HG02943 (cell line): ENCODE data around the gene TNS3.

Experiments
- ATAC-seq: cut with Tn5 transposase; IDR thresholded peaks from one replicate; pipeline ENCODE4 v1.9.1; 2021; ENCODE audit warnings: mild to moderate bottlenecking, low read depth, moderate library complexity; ENCODE audit not compliant: unreplicated experiment

The TNS3 gene

DNA sequence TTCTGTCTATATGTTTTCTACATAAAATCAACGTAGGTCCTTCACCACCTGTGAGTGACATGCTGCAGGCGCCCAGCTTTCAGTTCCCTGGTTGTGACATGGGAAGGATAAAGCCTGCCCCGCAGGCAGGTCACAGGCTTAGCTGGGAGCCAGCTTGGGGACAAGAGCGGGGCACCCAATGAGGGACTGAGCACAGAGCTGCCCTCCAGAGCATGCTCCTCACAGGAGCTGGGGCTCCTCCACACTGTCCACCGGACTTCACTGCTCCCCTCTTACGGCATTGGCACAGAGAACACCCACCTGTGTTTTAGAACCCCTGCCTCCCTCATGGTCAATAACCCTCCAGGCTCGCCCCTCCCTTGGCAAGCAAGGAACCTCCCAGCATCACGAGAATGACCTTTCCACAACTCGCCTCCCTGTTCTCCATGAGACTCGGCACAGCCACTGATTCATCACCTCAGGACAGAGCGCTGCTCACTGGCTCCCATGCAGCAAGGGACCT lies 187.1 kb downstream of the TNS3 start:
- ATAC-seq, result no peak

DNA sequence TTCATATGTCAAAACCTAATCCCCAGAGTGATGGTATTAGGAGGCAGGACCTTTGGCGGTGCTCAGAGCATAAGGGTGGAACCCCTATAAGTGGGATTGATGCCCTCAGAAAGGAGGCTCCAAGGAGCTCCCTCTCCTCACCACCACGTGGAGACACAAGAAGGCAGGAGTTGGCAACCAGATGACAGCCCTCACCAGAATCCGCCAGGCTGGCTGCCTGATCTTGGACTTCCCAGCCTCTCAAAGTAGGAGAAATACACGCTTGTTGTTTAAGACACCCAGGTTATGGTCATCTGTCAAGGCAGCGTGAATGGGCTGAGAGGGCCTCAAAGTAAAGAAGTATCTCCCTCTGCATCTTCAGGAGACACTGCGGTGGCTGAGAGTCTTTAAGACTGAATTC lies 187.7 kb downstream of the TNS3 start:
- ATAC-seq, result no peak

DNA sequence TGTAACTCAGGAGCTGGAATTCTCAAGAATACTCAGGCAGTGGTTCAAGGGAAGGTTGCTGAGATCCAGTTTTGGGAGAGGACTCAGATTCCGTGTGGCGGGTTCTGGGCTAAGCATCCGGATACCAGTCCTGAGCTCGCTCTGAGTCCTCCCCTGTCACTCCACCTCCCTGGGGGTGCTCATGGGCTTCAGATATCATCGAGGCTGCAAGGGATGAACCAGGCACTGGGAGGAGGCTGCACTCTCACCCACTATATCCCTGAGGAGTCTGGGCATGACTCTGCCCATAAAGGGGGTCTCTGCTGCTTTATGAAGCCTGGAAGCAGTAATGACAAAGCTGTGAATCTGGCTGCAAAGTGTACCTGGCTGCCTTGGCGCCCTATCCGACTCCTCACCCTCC lies 188.5 kb downstream of the TNS3 start:
- ATAC-seq, result no peak

DNA sequence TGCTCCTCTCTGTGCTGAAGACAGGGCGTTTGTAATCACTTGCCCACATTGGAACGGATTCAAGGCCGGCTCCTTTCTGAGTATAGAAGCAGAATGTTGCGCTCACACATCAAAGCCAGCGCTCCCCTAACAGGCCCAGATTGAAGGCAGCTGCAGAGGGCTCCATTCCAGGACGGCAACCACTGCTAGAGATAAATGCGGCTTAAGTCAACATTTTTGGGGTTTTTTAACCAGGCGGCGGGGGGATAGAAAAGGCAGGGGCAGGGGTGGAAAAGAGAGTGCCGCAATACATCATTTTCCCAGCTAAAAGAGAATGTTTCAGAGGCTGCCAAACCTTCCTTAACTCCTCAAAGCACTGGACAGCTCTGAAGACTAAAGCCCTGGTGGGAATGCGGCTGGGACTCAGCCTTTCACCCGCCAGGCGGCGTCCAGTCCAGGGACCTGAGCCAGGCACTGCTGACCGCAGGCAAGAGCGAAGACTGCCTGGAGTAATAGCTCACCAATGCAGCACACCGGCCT lies 189.6 kb downstream of the TNS3 start:
- ATAC-seq, result no peak

DNA sequence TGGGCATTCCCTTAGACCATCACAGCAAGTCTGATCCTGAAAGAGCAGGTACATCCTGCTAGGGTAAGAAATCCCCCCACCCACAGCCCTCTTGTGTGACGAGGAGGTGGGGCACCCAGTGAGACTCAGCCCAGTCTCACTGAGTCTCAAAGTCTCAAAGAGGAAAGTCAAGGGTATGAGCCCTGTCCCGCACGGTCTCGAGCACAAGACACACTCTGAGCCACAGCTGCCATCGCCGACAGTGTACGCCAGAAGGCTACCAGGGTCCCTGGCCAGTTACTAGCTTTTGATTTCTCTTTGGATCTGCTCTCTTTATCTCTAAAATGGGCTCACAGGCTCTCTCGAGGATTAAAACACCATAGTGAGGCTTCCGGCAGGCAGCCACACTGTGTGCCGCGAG lies 190.2 kb downstream of the TNS3 start:
- ATAC-seq, result no peak

DNA sequence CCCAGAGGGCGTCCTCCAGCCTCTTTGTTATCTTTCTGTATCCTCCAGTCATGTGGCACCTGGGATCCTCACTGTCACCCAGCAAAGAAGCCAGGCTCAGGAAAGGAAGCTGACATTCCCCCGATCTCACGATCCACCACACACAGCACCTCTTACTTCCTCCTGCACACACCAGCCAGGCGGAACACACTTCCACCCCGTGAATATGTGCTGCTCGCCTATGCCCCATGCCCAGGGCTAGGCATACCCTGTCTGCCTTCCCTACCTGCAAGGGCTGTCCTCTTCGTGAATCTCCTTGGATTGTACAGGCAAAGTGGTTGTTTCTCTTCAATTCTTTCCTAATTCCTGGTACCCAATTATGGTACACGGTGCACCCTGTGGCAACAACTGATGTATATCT lies 191.0 kb downstream of the TNS3 start:
- no peak for ATAC-seq

DNA sequence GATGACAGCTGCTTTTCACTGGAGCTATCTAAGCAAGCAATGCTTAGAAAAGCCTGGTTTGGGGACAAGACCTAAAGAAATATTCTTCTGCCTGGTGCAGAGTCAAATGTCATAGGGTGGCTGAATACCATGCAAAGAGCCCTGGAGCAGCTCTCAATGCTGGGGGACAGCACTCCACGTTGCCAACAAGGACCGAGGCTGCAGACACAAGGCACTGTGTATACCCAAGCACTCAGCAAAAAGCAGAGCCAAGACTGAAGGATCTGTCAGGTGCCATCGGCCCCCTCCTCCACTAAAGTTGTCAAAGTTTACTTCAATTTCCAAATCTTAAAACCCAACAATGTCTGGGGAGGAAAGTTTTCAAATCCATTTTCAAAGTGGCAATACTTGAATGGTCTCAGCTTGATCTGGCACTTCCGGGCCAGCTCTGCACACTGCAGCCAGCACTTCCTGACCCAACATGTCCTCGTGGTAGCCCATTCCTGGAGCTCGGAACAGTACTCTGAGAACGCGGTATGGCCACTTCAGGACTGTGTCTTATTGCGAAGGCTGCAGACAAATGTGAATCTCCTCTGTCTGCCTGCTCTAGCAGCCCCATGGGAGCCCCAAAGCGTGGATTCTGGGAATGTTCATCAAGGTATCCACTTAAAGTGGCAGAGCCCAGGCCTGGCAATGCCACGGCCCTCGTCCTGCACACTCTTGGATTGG lies 191.8 kb downstream of the TNS3 start:
- ATAC-seq, result no peak

DNA sequence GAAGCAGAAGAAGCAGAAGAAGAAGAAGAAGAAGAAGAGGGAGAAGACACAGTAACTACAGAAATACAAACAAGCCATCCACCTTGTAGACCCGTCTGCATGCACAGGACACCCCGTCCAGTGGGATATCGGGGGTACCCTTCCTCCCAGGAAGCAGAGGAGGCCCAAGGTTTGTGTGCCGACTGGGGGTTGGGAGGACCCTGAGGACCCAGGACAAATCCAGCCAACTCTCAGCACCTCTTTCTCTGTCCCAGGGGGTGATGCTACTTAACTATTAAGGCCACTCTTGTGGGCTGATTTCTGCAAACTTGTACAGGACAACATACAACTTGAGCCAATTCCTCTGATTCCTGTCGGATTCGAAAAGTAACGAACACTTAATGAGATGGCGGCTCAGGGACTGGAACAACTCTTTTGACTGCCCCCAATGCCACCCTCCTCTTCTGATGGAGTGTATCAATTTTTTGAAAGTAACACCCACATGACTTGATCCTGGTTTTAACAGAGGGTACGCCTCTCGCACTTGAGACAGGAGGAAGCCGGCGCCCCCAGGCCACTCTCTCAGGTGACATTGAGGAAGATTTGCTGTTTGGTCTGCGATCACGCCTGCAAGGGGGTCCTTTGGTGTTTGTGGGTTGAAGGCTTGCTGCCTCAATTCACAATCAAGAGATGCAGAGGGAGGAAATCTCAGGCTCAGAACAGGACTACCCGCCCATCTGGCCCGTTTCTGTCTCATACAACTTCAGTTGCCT lies 192.6 kb downstream of the TNS3 start:
- no peak for ATAC-seq

DNA sequence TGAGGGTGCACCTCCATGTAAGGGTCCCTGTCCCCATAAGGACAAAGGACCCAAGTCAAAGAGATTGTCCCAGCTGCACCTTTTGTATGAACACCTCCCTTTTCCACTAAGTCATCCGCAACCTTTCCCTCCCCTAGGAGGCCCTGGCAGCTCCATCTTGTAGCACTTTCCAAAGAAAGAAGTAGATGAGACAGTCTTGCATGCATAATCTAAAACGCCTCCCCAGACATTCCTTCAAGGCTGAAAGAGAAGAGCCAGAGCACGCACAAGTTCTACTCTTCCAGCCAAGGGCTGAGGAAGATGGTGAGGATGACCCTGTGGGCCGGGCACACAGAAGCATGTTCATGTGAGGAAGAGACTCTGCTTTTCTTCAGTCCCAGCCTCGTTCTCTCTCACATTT lies 194.4 kb downstream of the TNS3 start:
- ATAC-seq, result no peak

DNA sequence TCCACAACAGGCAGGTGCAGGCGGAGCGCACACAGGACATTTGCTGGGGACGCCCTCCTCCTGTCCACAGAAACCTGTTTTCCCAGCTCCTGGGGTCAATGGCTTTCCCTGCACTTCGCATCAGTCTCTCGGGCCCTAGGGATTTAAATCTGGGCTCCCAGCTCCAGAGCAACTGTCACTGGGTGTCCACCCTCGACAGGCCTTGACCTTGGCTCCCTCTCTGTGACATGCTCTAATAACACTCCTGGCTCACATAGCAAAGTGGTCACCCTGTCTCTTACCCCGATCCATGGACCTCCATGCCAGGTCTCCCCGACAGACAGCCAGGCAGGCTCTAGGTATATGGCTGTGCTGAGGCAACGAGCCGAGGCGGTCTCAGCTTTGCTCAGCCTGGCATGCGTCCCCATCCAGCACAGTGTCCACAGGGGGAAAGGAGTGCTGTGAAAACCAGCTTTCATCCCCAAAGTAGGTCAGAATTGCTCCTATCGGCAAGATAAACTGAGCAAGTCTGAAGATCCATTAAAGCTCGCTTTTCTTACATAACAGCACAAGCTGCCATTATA lies 195.6 kb downstream of the TNS3 start:
- ATAC-seq, result no peak

DNA sequence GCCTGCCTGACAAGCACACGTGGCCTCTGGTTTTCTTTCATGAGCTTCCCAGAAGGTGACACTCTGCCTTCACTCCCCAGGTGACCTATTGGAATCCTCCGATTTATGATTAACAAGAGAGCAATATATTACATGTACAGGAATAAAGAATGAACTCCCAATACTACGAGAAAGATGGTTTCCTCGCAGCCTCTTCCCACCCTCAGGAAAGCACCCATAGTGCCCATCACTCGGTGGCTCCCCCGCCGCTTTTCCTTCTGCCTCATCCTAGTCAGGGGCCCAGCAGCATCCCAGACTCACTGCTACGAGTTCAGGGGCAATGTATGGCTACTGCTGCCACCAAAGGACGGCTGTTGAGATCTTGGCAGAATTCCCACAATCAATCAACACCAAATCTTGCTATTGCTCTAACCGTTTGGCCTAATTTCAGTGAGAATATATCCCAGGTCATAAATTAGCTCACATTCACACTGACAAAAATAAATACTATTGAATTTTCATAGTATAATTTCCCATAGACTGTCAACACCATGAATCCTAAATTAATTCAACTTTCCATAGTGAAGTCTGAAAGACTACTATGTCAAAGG lies 196.3 kb downstream of the TNS3 start:
- ATAC-seq, result no peak

DNA sequence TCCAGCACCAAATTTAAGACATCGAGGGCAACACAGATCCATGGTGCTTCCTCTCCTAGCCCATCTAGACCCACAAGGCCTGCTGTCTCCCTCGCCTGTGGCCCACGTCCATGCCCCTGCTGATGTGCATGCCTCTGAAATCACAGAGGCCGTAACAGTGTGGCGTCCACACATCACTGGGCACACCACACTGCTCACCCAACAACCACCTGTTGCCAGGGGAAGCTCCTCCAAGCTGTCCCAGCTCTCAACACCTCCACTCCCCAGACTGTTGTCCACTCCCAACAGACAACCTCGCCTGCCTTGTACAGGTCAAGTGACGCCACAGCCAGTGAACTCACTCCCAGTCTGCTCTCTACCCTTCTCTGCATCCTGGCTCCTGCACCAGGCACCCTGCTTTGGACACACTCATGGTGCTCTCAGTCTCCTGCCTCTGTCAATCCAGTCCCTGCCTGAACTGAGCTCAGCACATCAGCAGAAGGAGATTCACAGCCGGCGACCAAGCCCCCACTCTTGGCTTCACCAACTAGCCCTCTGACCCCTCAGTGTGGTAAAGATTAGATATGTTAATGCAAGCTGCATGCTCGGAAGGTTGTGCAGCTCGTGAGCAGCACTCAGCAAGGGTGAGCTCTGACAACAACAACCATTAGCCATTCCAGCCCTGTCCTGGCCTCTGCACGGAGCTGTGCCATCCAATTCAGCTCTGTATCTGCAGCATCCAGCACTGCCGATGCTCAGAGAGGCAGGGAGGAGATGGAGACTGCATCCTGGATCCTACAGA lies 197.0 kb downstream of the TNS3 start:
- no peak for ATAC-seq

DNA sequence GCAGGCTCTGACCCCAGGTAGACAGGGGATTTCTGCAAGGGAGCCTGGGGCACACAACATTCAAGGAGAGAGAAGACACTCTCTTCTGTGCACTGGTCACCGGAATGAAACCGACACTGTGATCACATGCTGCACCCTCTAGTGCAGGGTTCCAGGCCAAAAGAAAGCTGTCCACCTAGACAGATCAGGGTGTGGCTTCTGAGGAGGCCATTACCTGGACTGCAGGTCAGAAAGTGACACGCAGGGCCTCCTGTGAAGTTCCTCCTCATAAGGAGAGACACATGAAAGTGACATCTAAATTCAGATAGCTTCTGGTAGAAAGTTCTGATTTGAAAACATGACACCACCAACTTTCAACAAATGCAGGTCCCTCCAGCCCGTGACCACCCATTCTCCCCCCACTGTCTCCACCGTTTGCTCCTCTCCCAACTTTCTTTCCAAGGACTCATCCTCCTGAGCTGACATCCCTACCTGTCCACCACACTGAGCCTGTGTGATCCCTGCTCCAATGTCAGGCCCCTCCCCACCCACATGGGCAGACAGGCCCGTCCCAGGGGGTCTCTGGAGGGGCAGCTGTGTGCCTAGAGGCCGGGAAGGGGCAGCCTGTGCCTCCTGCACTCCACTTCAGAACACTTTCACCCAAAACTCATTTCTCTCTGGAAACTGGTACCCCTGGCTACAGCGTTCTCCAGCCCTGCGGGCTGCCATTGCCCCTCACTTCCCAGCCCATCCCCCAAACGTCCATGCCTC lies 198.0 kb downstream of the TNS3 start:
- no peak for ATAC-seq

DNA sequence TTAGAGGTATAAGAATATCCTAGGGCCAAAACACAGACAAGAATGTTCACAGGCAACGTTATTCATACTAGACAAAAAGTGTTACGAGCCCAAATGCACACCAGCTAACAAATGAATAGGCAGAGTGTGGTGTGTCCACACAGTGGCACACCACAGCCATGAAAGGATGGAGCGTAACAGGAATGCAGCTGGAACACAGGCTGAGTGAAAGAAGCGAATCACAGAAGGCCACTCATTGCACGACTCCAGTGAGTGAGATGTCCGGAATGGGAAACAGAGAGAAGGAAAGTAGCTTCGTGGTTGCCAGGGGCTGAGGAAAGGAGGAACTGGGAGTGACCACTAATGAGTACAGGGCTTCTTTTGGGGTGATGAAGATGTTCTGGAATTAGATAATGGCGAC lies 198.8 kb downstream of the TNS3 start:
- ATAC-seq, result no peak

DNA sequence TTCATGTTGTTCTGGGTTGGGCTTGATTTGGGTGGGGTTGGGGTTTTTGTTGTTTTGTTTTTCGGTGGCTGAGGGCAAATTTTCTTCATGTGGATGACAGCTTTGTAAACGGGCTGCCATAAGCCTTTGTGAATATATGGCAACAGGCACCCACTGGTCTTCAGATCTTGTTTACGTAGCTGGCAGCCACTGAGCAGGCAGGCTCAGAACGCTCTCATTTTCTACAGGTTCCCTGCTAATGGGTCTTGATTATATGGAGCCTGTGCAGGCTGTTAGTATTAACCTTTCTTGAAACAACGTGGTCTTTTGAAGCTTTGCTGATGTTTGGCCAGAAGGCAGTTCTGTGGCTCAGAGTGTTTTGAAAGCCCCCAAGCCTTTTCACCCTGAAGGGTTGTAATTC lies 199.7 kb downstream of the TNS3 start:
- ATAC-seq, result no peak

DNA sequence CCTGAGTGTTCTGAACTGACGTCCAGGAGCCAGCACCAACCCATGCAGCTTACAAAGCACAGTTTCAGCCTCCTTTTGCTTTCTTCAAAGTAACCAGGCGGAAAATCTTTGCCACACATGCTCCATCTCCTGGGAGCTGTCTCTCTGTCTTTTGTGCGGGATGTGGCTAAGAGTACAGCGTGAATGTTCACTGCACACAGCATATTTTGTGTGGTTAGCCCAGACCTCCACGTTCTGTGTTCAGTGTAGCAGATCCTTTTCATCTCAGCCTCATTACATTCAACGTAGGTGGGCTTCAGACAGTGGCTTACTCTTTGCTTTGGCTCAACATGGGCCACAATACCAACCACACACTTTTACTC lies 200.8 kb downstream of the TNS3 start:
- no peak for ATAC-seq

DNA sequence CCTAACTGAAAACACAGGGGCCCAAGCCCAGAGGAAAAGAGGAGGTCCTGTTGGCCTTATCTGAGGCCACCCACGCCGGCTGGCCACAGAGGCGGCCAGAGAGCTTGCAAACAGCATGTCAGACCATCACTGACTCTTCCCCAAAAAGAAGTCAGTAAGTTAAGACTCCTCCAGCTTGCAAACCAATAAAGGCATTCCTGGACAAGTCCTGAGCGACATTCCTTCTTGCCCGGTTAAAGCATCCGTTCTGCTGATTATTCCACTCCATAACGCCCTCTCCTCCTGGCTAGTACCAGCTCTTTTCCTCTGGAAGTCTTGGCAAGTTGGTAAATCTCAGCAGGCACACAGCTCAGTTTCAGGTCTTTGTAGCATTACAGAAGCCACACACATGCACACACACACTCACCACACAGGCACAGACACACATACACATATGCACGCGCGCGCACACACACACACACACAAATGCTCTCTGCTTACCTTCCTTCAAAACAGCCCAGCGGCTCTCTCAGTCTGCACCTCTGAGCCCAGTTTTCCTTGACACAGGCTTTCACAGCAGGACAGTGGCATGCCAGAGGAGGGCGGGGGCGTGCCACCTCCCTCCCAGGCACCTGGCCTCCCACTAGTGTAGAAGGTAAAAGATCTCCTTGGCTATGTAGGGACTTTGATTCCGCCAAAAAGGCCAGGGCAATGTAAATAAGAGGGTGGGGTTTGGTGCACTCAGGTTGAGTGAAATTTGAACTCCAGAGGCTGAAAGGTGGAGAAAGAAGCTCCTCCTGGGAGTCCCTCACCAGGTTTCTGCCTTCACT lies 201.4 kb downstream of the TNS3 start:
- no peak for ATAC-seq

DNA sequence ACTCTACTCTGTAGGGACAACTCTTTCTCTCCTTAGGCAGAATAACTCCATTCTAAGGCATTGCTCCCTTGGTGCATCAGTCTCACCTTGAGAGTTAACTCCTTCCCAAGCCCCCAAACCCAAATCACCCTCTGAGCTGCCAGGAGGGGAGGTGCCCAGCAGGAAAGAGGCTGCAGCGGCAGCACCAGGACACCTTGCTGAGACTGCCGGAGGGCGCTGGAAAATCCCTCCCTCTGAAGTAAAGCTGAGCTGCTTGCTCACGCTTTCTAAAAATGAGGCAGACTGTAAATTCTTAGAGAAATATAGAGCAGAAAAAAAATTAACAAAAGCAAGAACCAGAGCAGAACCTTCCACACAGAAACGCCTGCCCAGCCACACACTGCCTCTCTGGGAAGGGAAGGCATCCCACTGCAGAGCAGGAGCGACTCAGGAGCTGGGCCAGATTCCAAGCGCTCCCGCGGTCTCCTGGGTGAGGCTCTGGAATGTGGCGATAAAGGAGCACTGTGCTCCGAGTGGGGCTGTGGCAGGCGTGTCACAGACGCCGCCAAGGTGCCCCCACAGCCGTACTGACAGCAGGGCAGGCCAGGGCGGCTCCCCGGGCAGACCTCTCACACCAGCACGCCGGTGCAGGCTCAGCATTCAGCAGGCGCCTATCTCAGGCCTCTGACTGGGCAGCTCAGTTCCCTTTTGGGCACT lies 202.1 kb downstream of the TNS3 start:
- no peak for ATAC-seq
